H9 (cell line): ENCODE data around the gene RNF208. TPM values are rescaled to one million over a fixed set of nuclear protein-coding genes. Genes with fewer than 3 reads are reported as not detected.

ENCODE experiments used
- DNase-seq: peaks from one replicate; pipeline ENCODE4 v3.0.0-alpha.2; 2017
- H2AFZ ChIP-seq: one replicate; pipeline ENCODE4 v1.6.1; 2013; ENCODE audit warnings: mild to moderate bottlenecking, low read length, control low read depth, moderate library complexity
- H2AK5ac ChIP-seq: 2 replicates; pipeline ENCODE4 v1.6.1; 2013; ENCODE audit warnings: low read length, control low read depth, mixed read lengths; ENCODE audit not compliant: insufficient read length
- H2BK120ac ChIP-seq: one replicate; pipeline ENCODE4 v1.6.1; 2013; ENCODE audit warnings: low read depth, mild to moderate bottlenecking, low read length, control low read depth, inconsistent platforms; ENCODE audit not compliant: poor library complexity, severe bottlenecking
- H2BK12ac ChIP-seq: 2 replicates; pipeline ENCODE4 v1.6.1; 2013; ENCODE audit warnings: low read length, control low read depth, mixed read lengths, low read depth; ENCODE audit not compliant: insufficient read length
- H2BK15ac ChIP-seq: 2 replicates; pipeline ENCODE4 v1.6.1; 2013; ENCODE audit warnings: low read depth, low read length, control low read depth
- H2BK20ac ChIP-seq: one replicate; pipeline ENCODE4 v1.6.1; 2013; ENCODE audit warnings: low read depth, mild to moderate bottlenecking, low read length, control low read depth, inconsistent platforms; ENCODE audit not compliant: poor library complexity, severe bottlenecking
- H2BK5ac ChIP-seq: 2 replicates; pipeline ENCODE4 v1.6.1; 2013; ENCODE audit warnings: low read length, control low read depth, mixed read lengths; ENCODE audit not compliant: insufficient read length
- H3K14ac ChIP-seq: 2 replicates; pipeline ENCODE4 v1.6.1; 2013; ENCODE audit warnings: low read length, control low read depth; ENCODE audit not compliant: insufficient read depth
- H3K18ac ChIP-seq: 2 replicates; pipeline ENCODE4 v1.6.1; 2013; ENCODE audit warnings: low read depth, mild to moderate bottlenecking, mixed read lengths, low read length, control low read depth; ENCODE audit not compliant: insufficient read length
- H3K23ac ChIP-seq: 2 replicates; pipeline ENCODE4 v1.6.1; 2013; ENCODE audit warnings: low read length, control low read depth, mixed read lengths, low read depth; ENCODE audit not compliant: insufficient read length
- H3K23me2 ChIP-seq: 2 replicates; pipeline ENCODE4 v1.6.1; 2013; ENCODE audit warnings: low read depth, mild to moderate bottlenecking, mixed read lengths, low read length, control low read depth; ENCODE audit not compliant: insufficient read length, poor library complexity, severe bottlenecking
- H3K27ac ChIP-seq: 2 replicates; pipeline ENCODE4 v1.5.1; 2013; ENCODE audit warnings: low read length, control low read depth, mixed read lengths, low read depth; ENCODE audit not compliant: insufficient read length
- H3K27me3 ChIP-seq: 2 replicates; pipeline ENCODE4 v1.6.1; 2013; ENCODE audit warnings: low read length, control low read depth, inconsistent platforms; ENCODE audit not compliant: insufficient read depth
- H3K4ac ChIP-seq: 2 replicates; pipeline ENCODE4 v1.6.1; 2013; ENCODE audit warnings: low read depth, mild to moderate bottlenecking, control low read depth, inconsistent platforms, low read length, moderate library complexity
- H3K4me1 ChIP-seq: 2 replicates; pipeline ENCODE4 v1.6.1; 2013; ENCODE audit warnings: low read length, control low read depth, inconsistent platforms; ENCODE audit not compliant: insufficient read depth
- H3K4me2 ChIP-seq: 2 replicates; pipeline ENCODE4 v1.6.1; 2013; ENCODE audit warnings: low read length, control low read depth, mixed read lengths; ENCODE audit not compliant: insufficient read length, insufficient read depth
- H3K56ac ChIP-seq: 2 replicates; pipeline ENCODE4 v1.6.1; 2013; ENCODE audit warnings: low read depth, mild to moderate bottlenecking, mixed read lengths, low read length, control low read depth; ENCODE audit not compliant: insufficient read length
- H3K79me1 ChIP-seq: 2 replicates; pipeline ENCODE4 v1.6.1; 2013; ENCODE audit warnings: low read depth, mild to moderate bottlenecking, moderate library complexity, low read length, control low read depth, inconsistent platforms; ENCODE audit not compliant: insufficient read depth, poor library complexity, severe bottlenecking
- H3K79me2 ChIP-seq: 2 replicates; pipeline ENCODE4 v1.6.1; 2013; ENCODE audit warnings: low read length, control low read depth, inconsistent platforms; ENCODE audit not compliant: insufficient read depth
- H3K9ac ChIP-seq: 2 replicates; pipeline ENCODE4 v1.6.1; 2013; ENCODE audit warnings: low read length, control low read depth, mixed read lengths; ENCODE audit not compliant: insufficient read length; ENCODE audit errors: extremely low read depth
- H3K9me3 ChIP-seq: one replicate; pipeline ENCODE4 v1.6.1; 2013; ENCODE audit warnings: low read depth, low read length, inconsistent platforms; ENCODE audit not compliant: control insufficient read depth
- H3T11ph ChIP-seq: one replicate; pipeline ENCODE4 v1.6.1; 2013; ENCODE audit warnings: mild to moderate bottlenecking, low read length, control low read depth, inconsistent platforms
- H4K20me1 ChIP-seq: one replicate; pipeline ENCODE4 v1.6.1; 2013; ENCODE audit not compliant: control insufficient read depth, insufficient read length, insufficient read depth
- H4K5ac ChIP-seq: 2 replicates; pipeline ENCODE4 v1.6.1; 2013; ENCODE audit warnings: low read depth, mild to moderate bottlenecking, mixed read lengths, low read length, control low read depth; ENCODE audit not compliant: insufficient read length
- H4K8ac ChIP-seq: replicated peaks from 2 replicates; pipeline ENCODE4 v1.6.1; 2013; ENCODE audit warnings: low read length, control low read depth, mixed read lengths, low read depth; ENCODE audit not compliant: insufficient read length
- H4K91ac ChIP-seq: 2 replicates; pipeline ENCODE4 v1.6.1; 2013; ENCODE audit warnings: low read depth, mild to moderate bottlenecking, moderate library complexity, mixed read lengths, low read length, control low read depth; ENCODE audit not compliant: insufficient read length
- H3K27ac Mint-ChIP-seq, 3 experiments: 2 replicates in 2 of 3; 3 replicates in 1 of 3; pipeline ENCODE4 v1.8.0; 2020 to 2021; ENCODE audit warnings: mixed read lengths in 3 of 3, mild to moderate bottlenecking in 1 of 3, moderate library complexity in 1 of 3
- H3K27me3 Mint-ChIP-seq: 2 replicates; pipeline ENCODE4 v1.8.0; 2021; ENCODE audit warnings: low read depth, mild to moderate bottlenecking, moderate library complexity, mixed read lengths
- H3K36me3 Mint-ChIP-seq, 3 experiments: 2 replicates in 2 of 3; 3 replicates in 1 of 3; pipeline ENCODE4 v1.8.0; 2020 to 2021; ENCODE audit warnings: low read depth in 3 of 3, mixed read lengths in 3 of 3; ENCODE audit not compliant: insufficient read depth in 1 of 3
- H3K4me1 Mint-ChIP-seq, 2 experiments: 2 replicates each; pipeline ENCODE4 v1.8.0; 2020; ENCODE audit warnings: mixed read lengths in 2 of 2
- H3K4me3 Mint-ChIP-seq, 2 experiments: 2 replicates in 1 of 2; 3 replicates in 1 of 2; pipeline ENCODE4 v1.8.0; 2020 to 2021; ENCODE audit warnings: mild to moderate bottlenecking in 2 of 2, mixed read lengths in 2 of 2, moderate library complexity in 1 of 2
- H3K9me3 Mint-ChIP-seq, 2 experiments: 2 replicates in 1 of 2; 3 replicates in 1 of 2; pipeline ENCODE4 v1.8.0; 2020; ENCODE audit warnings: mild to moderate bottlenecking in 2 of 2, mixed read lengths in 2 of 2, moderate library complexity in 1 of 2
- CTCF ChIP-seq: fragments of 200-600 bp; sonication (generic); conservative IDR thresholded peaks from 3 replicates; pipeline ENCODE4 v1.8.0; 2021; ENCODE audit warnings: antibody characterized with exemption, mild to moderate bottlenecking
- WGBS: extraction: QIAGEN DNeasy Blood & Tissue Kit; methylation state at CpG from one replicate; pipeline ENCODE4 v1.1.7; 2013; ENCODE audit warnings: missing lambda C conversion rate, low lambda C conversion rate, mixed read lengths; ENCODE audit not compliant: insufficient read length; ENCODE audit errors: extremely low coverage; 5-methylcytosine and 5-hydroxymethylcytosine counted together
- total RNA-seq: library from RNA; stranded (reverse); gene quantifications from 2 replicates; pipeline ENCODE4 v1.2.1, GENCODE V29; 2021

The RNF208 gene
- total RNA-seq, 1 experiment from 2014 or later: 7.7 TPM

GRCh38 chr9:137247916-137248175 is 25.8 kb upstream of the RNF208 start:
- H4K5ac ChIP-seq: no peak overlapping the region
- H3K27ac ChIP-seq: no peak overlapping the region
- no peak overlapping the region for H2BK120ac ChIP-seq
- Mint-ChIP-seq H3K9me3 (no peaks in the 10 kb centered on the region; a peak in 1 of 5 replicates), H3K4me3 (no peak overlapping the region), H3K4me1 (peaks cover 12 to 20% of the 10 kb centered on the region in 2 experiments), H3K36me3 (peaks cover 5 to 12% (median 9%) of the 10 kb centered on the region in 3 experiments; a peak in 6 of 7 replicates), H3K27me3 (peaks cover 40% of the 10 kb centered on the region), H3K27ac (no peak overlapping the region)
- no peak overlapping the region for H2BK5ac ChIP-seq
- no peak overlapping the region for H3K4ac ChIP-seq
- no CpG with 5 or more reads among the region's 6 CpGs for WGBS
- no peak overlapping the region for H2BK12ac ChIP-seq
- H3K4me1 ChIP-seq: no peaks in the 10 kb centered on the region; the same call in 1 of the 2 replicates
- no peak overlapping the region for H3K23ac ChIP-seq
- no peak overlapping the region for H3K4me2 ChIP-seq
- no peak overlapping the region for H4K8ac ChIP-seq
- no peak overlapping the region for H3K9ac ChIP-seq
- H3K9me3 ChIP-seq: no peaks in the 10 kb centered on the region
- peaks cover 3% of the 10 kb centered on the region for H4K20me1 ChIP-seq
- H3K23me2 ChIP-seq: no peaks in the 10 kb centered on the region
- no peaks in the 10 kb centered on the region for H3K27me3 ChIP-seq
- no peak for TF ChIP-seq CTCF
- no peaks in the 10 kb centered on the region for H3K79me1 ChIP-seq
- no peak overlapping the region for H2BK20ac ChIP-seq
- no peak overlapping the region for H3K18ac ChIP-seq
- H3K79me2 ChIP-seq: no peaks in the 10 kb centered on the region
- H3K14ac ChIP-seq: no peak overlapping the region; the same call in 1 of the 2 replicates
- no peak overlapping the region for H4K91ac ChIP-seq
- DNase-seq: no peak
- H2AK5ac ChIP-seq: no peak overlapping the region
- no peak overlapping the region for H3K56ac ChIP-seq
- H2BK15ac ChIP-seq: no peak overlapping the region
- H3T11ph ChIP-seq: no peak overlapping the region
- no peak overlapping the region for H2AFZ ChIP-seq
